GM19395 (cell line): Measurements from ENCODE around the gene MOCOS.

Source experiments
- ATAC-seq: cut with Tn5 transposase; IDR thresholded peaks from one replicate; pipeline ENCODE4 v1.9.1; 2021; ENCODE audit warnings: mild to moderate bottlenecking, moderate library complexity; ENCODE audit not compliant: unreplicated experiment

The MOCOS gene

DNA sequence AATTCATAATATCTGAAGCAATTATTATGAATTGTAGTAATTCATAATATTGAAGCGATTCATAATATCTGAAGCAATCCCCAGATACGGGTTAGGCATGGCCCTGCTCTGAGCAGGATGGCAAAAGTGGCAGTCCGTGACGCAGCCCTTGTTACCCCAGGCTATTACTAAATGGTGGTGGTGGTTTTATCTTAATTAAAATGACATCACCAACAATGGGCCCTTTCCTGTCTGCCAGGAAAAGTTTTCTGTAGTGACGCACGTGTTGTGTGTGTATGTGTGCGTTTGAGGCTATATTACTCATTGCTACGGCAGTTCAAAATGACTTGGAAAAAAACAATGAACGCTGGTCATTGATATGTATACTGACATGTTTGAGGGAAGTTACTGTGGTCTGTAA is 10.6 kb upstream of the MOCOS start:
- no peak for ATAC-seq

DNA sequence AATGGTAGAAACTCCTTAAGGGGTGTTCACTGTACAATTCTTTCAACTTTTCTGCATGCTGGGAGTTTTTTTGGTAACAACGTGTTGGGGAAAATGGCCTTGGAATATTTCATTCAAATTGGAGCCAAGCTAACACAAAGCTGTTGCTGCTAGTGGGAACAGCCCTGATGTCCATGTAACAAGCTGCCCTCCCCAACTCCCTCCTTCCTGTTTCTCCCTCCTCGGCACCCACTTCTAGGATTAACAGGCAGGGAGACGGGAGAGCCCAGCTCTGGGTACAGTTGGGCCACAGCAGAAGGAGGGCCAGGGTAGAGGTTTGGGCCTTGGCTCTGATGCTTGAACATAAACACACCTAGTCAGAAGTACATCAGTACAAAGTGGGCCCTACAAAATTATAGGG is 9.4 kb upstream of the MOCOS start:
- ATAC-seq, result no peak

DNA sequence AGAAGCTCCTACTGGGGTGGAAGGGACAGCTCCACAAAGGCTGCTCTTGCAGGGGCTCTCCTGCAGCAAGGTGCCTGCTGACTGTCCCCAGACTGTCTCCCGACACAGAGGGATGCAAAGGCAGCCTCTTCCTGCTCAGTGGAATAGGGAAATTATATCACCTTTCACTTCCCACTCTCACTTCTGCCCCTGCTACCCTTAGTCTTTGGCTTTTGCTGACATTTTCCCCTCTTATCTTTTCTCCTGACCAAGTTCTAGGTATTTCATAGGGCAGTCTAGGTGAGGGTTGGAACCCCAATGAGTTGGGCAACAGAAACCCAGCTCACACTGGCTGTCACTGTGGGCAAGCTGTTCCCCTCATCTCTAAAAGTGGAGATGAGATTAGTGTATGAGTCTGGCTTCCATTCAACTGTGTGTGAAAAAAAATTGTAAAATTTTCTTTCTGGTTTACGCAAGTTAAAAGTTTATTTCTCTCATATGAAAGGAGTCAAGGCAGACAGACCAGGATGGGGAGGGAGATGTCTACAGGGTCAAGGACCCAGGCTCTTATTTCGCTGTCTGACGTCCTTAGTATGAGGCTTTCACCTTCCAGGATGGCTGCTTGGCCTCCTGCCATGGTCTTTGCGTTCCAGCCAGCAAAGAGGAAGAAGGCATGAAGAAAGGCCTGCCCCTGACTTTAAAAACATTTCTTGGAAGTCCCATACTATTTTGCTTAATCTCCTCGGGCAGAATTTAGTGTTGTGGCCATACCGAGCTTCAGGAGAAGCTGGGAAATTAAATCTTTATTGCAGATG is 7.5 kb upstream of the MOCOS start:
- no peak for ATAC-seq

DNA sequence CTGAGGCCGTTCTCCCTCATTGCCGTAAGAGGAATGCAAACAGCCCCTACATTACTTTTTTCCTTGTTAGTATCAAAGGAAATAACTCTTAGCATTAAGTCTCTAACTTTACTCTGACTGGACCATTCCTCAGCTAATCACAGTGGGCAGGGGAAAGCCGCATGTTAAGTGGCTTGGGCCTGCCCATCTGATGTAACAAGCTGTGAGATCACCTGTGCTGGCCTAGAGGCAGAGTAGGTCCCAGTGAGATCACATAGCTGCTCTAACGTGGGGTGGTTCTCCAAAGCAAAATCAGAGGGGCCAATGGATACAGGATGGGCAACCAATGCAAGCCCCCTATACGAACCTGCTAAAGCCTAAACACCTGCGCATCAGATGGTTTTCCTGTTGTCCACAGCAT is 5.9 kb upstream of the MOCOS start:
- ATAC-seq, result no peak

DNA sequence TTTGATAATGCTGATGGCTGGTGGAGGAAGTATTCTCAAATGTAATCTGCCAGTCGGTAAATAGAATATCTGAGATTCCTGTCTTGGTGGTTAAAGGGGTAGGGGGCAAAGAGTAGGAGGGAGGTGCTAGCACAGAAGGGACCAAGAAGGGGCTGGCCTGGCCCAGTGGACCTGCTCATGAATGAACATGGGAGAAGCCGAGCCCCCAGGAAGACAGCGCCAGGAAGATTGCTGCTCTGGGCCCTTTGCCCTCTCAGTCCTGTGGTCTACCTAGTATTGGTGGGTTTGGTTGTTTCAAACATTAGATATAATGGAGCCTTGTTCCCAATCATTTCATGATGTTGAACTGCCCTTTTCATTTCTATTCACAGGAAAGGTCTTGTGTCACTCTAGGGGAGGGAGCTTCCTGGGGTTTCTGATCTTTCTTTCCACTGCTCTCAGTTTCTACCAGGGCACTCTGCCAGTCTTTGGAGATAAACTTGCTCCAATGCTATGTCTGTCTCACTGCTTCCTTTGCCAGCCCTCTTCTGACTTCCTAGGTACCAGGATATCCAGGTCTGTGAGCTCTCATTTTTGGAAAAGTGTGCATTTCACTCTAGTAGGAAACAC is 5.3 kb upstream of the MOCOS start:
- no peak for ATAC-seq

DNA sequence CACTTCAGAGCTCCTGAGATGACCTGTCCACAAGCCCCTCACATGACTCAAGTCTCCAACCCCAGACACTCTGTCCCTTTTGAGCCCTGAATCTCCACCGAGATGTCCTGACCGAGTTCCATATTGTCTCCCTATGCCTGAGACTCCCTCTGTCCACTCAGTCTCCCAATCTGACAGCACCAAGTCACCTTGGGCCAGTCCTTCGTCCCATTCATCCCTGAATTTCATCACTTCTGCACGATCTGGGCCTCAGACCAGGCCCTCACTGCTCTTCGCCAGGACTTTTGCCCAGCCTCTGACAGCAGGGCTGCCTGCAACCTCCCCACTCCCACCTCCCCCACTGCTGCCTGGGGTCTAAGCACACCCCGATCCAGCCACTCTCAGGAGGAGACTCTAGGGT is 4.3 kb upstream of the MOCOS start:
- no peak for ATAC-seq

DNA sequence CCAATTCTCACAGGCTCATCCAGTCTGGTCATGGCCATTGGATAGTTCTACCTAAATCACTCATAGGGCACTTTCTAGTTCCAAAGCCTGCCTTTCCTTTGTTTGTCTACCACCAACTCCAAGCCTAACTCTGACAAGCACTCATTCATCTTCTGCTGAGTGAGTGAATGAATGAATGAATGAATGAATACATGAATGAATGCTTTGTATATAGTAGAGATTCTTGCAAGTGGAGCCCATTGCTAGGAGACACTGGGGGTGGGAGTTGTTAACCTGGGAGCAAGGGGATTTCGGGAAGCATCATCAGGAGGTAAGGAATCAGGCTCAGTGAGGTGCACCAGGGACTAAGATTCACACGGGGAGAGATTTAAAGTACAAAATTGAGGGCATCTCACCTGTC is 3.3 kb upstream of the MOCOS start:
- ATAC-seq, result no peak

DNA sequence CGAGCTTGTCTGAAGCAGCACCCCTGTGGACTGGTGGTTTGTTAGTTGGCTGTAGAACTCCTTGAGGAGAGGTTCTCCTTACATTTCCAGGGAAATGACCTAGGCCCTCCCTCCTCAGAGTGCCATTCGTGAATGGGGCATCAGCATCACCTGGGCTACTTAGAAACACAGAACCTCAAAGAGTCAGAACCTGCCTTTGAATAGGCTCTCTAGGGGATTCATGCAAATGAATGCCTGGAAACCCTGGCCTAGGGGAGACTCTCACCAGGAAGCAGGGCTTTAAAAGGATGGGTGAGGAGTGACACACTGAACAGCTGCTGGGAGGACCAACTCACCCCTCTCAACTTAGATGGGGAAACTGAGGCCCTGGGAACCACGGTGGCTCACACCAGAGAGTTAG is 2.1 kb upstream of the MOCOS start:
- no peak for ATAC-seq

DNA sequence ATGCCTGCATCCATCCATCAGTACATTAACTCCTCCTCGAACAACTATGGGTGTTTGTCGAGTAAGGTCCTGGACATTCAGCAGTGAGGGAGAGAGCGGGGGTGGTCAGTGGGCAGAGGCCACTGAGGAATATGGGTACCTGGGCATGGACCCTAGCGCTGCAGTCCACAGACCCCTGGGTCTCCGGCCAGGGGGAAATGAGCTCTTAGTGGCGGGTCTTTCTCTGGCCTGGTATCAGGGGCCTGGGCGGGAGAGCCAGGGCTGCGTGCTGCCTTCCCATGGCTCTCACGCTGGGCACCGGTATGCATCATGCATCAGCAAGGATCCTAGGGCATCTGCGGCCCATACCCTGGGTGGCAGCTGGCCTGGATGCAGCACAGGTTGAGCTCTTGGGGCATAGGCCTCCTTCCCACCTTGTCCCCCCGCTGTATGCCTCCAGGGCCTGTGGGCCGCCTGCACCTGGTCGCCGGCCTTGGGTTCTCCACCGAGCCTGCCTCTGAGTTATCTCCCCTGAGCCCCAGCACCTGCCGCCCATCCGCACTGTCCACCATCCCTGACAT is 1.3 kb upstream of the MOCOS start:
- no peak for ATAC-seq

DNA sequence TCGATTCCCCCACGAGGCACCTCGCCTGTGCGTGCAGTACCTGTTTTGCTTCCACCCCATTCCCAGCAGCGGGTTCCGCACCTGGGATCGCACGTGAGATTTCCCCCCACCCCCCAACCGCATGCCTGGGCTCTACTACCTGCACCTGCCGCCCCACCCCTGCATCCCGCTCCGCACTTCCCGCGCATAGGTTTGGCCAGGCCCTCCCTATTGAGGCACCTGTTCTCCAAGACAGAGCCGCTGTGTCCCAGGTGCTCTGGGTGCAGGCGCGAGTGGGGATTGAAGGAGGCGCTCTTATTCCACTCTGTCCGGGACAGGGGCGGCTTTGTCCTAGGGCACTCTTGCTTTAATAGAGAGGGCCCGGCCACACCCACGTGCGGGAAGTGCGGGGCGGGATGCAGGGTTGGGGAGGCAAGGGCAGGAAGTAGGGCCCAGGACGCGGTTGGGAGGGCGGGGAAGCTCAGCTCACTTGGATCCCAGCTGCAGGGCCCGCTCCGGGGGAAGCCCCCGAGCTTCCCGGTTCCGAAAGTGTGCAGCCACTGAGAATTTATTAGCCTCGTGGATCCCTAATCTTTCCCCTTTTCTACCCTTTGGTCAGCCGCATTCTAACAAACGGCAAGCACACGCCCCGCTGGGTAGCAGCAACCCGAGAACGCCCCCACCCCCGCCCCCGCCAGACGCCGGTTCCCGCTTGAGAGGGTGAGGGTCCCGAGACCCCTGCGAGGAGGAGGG is 670 bp upstream of the MOCOS start:
- no peak for ATAC-seq

DNA sequence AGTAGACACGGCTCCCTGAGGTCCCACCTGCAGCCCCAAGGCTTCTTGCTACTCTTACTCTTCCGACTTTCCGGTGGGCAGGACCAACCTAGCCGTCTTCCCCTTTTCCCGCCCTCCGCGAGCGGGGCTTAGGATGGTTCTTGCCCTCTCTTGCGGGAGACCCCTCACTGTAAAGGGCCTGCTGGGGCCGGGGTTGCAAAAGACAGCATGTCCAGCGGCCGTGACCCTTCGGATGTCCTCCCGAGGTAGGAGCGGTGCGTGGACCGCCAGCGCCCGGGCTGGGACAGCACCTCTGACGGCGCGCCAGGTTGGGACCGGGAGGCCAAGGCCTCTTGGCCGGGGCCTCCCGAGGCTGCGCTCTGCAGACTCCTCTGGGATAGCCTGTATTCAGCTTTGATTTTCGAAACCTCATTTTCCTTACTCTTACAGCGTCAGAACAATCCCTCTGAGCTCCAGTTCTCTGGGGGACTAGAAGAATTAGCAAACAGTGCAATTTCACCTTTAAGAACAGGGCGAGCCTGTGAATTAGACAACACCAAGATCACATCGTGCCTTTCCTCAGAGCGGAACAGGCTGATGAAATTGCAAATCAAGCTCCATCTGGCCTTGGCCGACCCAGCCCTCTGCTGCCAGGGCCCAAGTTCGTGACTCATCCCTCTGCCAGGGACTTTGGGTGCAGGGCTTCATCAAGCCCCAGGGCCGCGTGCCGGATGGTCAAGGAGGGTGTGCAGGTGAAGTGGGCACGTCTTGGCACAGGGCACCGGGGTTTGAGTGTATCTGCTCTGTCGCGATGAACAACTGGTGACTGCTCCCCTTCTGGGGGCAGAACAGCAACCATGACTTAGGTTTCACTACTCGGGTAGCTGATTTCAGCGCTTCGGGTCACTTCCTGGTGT is 777 bp downstream of the MOCOS start:
- ATAC-seq, result no peak

DNA sequence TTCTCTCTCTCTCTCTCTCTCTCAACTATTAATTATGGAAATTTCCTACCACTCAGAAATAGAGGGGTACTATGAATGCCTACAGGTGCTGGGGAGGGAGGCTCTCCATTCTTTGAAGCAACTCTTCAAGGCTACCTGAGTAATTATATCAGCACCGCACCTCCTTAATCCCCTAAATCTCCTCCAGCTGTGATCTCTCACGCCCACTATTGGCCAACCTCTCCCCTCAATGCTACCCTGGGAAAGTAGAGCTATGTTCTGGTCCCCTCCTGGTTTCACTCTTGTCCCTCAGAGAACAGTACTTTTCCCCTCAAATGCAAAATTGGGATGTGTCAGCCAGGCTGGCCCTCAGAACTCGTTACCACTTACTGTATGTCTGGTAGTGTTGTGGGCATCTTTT is 1.6 kb downstream of the MOCOS start:
- no peak for ATAC-seq

DNA sequence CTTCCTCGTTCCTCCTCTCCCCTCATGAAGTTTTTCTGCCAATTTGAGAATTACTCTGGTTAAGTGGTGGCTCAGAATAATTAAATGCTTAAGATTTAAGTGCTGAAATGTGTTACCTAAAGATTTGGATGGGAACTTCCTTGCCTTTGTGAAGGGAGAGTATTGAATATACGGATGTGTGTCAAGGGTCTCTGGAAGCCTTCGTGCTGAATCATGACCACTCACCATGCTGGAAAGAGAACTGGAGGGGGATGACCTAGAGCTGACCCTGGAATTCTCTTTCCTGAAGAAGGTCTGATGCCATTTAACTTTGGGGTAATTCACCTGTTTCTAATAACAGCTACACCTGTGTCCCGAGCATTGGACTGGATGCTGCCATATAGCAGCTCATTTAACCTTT is 2.2 kb downstream of the MOCOS start:
- no peak for ATAC-seq

DNA sequence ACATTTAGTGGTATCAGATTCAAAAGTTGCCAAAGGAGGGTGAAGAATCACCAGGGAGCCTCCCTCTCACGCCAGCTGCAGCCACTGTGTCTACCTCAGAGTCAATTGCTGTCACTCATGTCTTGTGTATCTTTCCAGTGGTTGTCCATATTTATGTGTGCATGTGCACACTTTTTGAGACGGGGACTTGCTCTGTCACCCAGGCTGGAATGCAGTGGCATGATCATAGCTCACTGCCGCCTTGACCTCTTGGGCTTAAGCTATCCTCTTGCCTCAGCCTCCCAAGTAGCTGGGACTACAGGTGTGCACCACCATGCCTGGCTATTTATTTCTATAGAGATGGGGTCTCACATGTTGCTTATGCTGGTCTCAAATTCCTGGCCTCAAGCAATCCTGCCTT is 4.0 kb downstream of the MOCOS start:
- no peak for ATAC-seq

DNA sequence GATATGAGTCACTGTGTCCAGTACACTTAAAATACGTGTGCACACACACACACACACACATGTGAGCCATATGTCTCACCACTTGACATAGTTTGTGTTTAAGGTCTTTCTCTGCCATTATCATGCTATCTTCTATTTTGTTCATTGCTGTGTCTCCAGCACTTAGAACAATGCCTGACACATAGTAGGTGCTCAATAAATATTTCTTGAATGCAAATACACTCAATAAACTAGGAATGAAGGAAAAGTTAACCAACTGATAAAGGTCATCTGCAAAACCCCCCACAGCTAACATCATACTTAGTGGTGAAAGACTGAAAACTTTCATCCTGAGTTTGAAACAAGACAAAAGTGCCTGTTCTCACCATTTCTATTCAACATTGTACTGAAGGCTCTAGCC is 4.4 kb downstream of the MOCOS start:
- ATAC-seq, result no peak

DNA sequence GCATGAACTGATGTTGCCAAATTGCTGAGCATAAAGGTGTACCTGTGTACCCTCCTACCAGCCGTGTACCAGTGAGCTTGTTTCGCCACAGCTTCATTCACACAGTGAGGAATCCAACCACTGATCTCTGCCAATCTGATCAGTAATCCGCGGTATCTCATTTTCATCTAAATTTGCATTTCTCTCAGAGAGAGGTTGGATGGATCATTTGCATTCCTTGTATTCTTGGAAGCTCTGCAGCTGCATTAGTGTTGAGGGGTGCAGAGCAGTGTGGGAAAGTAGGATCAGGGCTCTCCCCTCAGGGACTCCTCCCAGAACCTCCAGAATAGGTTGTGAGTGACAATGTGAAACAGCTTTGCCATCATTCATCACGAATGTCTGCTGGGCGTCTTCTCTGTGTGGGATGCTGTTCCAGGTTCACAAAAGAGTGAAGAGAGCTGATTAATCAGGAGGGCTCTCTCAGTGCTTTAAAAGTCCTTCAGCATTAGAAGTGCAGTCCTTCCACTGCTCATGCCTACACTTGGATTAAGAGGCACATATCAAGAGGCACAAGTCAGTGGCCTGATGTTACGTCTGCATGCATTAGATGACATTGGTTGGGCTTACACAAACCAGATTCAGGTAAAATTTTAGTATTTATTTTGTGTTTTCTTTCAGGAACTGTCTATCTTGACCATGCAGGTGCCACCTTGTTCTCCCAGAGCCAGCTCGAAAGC is 7.5 kb downstream of the MOCOS start:
- ATAC-seq, result no peak

DNA sequence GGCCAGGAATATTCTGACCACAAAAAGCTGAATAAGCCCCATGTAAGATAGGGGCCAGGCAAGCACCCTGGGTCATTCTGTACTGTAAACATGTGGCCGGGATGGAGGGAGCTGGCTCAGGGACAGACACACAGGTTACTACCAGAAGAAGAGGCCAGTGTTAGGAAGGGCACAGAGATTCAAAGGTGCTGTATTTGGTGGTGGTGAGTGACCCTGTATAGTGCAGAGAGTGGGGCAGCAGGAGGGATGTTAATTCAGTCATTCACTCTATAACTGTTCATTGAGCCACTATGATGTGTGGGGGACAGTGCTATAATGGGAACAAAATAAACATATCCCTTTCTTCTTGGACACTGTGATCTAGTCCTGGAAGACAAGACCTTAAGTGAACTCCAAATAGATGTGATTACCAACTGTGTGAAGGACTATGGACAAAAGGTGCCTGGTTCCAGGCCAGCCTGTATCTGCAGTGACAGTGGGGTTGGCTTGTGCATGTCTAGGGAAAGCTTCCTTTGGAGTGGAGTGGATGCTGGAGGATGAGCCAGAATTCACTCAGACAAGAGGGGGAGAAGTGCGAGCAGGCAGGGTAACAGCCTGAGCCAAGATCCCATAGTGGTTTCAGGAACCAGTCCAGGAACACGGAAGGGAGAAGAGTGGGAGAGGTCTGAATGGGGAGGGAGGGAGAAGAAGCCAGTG is 8.3 kb downstream of the MOCOS start:
- ATAC-seq, result no peak

DNA sequence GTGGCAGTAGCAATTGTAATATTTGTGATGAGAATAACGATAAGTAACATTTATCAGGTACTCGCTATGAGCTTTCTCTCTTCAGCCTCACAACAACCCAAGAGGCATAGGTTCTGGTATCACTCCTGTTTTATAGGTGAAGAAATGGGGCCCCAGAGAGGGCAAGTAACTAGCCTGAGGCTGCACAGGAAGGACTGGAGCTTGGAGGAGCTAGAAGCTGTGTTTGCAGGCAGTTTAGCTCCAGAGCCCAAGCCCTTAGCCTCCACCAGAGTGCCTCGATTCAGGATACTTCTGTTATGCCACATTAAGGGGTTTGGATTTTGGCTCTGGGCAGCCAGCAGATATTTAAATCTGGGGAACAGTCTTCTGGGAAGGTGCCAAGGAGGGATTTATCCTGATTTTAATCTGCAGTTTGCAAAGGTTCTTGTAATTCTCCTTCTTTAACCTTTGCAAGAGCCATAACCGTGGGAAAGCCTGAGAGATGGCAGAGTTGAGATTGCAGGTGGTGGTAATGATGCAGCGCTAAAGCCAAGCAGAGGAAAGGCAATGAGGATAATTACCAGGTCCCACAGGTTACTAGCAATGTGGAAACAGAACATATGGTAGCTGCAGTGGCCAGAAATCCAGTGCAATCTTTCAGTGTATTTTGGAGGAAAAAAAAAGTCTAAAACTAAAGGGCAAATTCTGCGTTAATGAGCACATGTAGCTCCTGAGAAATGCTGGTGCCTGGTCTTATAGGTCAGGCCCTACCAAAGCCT is 9.1 kb downstream of the MOCOS start:
- no peak for ATAC-seq
